Lower leg skin (tissue), 3 donors: Measurements from ENCODE around the gene TRIM71.

Experiments
- POLR2A ChIP-seq, 2 donors: fragments of 450-650 bp; IDR thresholded peaks; one replicate each; pipeline ENCODE4 v1.6.1; 2016 to 2017; ENCODE audit warnings: antibody characterized with exemption in 2 of 2, mild to moderate bottlenecking in 1 of 2, moderate library complexity in 1 of 2
- TF ChIP-seq, protein P1 (sequence below), 3 donors: fragments of 450-650 bp; IDR thresholded peaks; one replicate each; pipeline ENCODE4 v1.5.1; 2016; ENCODE audit warnings: antibody characterized with exemption in 3 of 3, mild to moderate bottlenecking in 3 of 3, moderate library complexity in 2 of 3

DNA sequence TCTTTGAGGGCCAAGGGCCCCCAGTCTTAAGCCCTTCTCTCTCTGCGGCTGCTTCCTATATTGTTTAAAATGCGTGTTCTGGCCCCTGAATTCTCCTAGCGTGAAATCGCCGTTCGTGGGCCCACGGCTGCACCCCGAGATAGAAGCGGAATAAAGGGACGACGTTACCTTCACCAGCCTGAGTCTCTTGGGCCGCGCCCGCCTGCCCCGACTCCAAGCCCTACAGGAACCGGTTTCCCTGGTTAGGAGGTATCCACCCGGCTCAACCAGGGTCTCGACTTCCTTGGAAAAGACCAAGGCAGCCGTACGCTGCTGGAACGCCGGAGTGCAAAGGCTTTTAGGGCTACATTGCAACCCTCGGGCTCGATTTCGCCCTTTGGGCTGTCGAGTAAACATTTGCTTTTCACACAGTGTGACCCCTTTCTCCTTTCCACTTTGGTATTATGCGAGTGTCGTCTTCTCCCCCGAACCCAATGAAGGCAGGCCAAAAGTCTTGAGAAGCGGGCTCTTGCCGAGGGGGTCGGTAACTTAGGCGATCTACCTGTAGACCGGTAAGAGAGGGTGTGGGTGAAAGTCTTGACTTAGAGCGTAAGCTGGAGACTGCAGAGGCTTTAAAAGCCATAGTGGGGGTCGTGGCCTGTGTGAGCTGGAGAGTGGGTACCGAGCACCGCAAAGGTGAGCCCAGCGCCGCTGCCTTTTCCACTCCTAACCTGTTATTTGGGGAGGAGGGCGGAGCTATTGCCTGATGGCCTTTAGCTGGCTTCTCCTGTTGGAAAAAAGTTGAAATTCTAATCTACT, 2.0 kb downstream of the TRIM71 start:
- TF ChIP-seq, protein P1, sequence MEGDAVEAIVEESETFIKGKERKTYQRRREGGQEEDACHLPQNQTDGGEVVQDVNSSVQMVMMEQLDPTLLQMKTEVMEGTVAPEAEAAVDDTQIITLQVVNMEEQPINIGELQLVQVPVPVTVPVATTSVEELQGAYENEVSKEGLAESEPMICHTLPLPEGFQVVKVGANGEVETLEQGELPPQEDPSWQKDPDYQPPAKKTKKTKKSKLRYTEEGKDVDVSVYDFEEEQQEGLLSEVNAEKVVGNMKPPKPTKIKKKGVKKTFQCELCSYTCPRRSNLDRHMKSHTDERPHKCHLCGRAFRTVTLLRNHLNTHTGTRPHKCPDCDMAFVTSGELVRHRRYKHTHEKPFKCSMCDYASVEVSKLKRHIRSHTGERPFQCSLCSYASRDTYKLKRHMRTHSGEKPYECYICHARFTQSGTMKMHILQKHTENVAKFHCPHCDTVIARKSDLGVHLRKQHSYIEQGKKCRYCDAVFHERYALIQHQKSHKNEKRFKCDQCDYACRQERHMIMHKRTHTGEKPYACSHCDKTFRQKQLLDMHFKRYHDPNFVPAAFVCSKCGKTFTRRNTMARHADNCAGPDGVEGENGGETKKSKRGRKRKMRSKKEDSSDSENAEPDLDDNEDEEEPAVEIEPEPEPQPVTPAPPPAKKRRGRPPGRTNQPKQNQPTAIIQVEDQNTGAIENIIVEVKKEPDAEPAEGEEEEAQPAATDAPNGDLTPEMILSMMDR (IDR thresholded peaks at IDR 0.05) = no peak
- no peak for TF ChIP-seq POLR2A (IDR thresholded peaks at IDR 0.05)
